ENCODE measurements around the gene CATSPERE. TPM values are rescaled to one million over a fixed set of nuclear protein-coding genes. Genes with fewer than 3 reads are reported as not detected.

CATSPERE gene
- total RNA-seq, 1 experiment from 2014 or later: 0.14 TPM

DNA sequence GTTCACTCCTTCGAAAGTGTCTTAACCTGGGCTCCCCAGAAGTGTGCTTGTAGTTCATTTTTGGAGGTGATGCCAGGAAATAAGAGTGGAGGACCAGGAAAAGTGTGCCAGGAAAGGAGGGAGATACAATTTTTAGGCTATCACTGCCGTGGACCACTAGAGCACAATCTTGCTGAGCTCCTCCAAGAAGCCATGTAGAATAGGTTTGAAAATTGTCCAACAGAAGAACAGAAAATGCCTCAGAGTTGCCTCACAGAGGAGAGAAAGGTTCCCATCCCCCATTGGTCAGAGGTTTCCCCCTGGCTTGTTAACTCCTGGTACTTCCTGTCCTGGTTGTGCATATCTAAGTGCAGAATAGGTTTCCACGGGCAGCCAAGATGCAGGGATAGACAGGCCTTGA lies 41.6 kb downstream of the CATSPERE start:
- Histone ChIP-seq H3K9me3 (peaks cover 8% of the 10 kb centered on the region; the same call in 1 of the 2 replicates), H3K36me3 (ENCODE audit: control insufficient read depth, insufficient read depth, low read length) (no peaks in the 10 kb centered on the region), H3K4me1 (no peaks in the 10 kb centered on the region), H3K4me3 (ENCODE audit: low read depth, low read length) (no peak overlapping the region), H3K27me3 (replicated peaks; ENCODE audit: control insufficient read depth, insufficient read depth, low read length) (no peaks in the 10 kb centered on the region)
- no peak overlapping the region for H3K27ac Mint-ChIP-seq (ENCODE audit: unreplicated experiment)
- H3K27me3 Mint-ChIP-seq (ENCODE audit: insufficient read depth, unreplicated experiment): no peaks in the 10 kb centered on the region
- no peak for TF ChIP-seq CTCF (IDR thresholded peaks at IDR 0.05; ENCODE audit: insufficient read depth in 1 of 2, low read depth in 1 of 2, low read length in 1 of 2, severe bottlenecking in 1 of 2, unreplicated experiment in 1 of 2)
- H3K4me1 Mint-ChIP-seq (ENCODE audit: low read depth, unreplicated experiment): no peaks in the 10 kb centered on the region
- no peaks in the 10 kb centered on the region for H3K36me3 Mint-ChIP-seq (ENCODE audit: insufficient read depth, unreplicated experiment)
- H3K9me3 Mint-ChIP-seq (ENCODE audit: unreplicated experiment): peaks cover 21% of the 10 kb centered on the region
- BruUV-seq (replicated peaks): no TSS peak
- no peak overlapping the region for H3K4me3 Mint-ChIP-seq (ENCODE audit: unreplicated experiment)
- DNase-seq: no peak
- ChIA-PET POLR2A (no interaction called here), CTCF (no interaction called here)
- intact Hi-C loops (cut with micrococcal nuclease; ENCODE audit: unreplicated experiment): no loop called here

DNA sequence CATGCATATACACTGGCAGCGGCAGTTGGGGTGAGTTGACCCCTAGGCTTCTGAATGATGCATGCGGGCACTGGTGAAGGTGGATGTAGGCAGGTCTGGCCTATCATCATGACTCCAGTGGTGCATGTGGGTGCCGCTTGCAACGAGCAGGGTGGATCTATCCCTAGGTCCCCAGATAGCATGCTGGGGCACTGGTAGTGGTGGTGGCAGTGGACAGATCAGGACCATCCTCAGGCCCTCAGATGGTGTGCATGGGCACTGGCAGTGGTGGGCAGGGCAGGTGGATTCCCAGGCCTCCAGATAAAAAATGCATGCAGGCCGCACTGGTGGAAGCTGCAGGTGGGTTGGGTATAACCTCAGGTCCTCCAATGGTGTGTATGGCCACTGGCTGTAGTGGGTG lies 52.4 kb downstream of the CATSPERE start:
- BruUV-seq (replicated peaks): no TSS peak
- intact Hi-C loops (cut with micrococcal nuclease; ENCODE audit: unreplicated experiment): no loop called here

DNA sequence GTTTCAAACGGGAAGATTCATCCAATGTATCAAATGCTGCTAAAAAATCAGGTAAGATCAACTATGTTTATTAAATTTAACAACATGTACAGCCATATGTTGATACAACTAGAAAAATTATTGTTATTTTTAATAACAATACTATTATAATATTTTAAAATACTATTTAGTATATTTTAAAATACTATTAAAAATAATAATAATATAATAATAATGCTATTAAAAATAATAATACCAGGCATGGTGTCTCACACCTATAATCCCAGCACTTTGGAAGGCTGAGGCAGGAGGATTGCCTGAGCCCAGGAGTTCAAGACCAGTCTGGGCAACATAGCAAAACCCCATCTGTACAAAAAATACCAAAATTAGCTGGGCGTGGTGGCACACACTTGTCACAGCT lies 54.6 kb downstream of the CATSPERE start:
- Histone ChIP-seq H3K4me1 (0 out of 2 replicates have a peak, but pooled peaks cover 3% of the 10 kb centered on the region), H3K4me3 (ENCODE audit: low read depth, low read length) (no peak overlapping the region), H3K9me3 (peaks cover 10% of the 10 kb centered on the region; the same call in 1 of the 2 replicates), H3K36me3 (ENCODE audit: control insufficient read depth, insufficient read depth, low read length) (no peaks in the 10 kb centered on the region), H3K27me3 (replicated peaks; ENCODE audit: control insufficient read depth, insufficient read depth, low read length) (no peaks in the 10 kb centered on the region)
- Mint-ChIP-seq H3K27ac (ENCODE audit: unreplicated experiment) (no peak overlapping the region), H3K4me3 (ENCODE audit: unreplicated experiment) (no peak overlapping the region), H3K36me3 (ENCODE audit: insufficient read depth, unreplicated experiment) (no peaks in the 10 kb centered on the region), H3K9me3 (ENCODE audit: unreplicated experiment) (peaks cover 19% of the 10 kb centered on the region), H3K27me3 (ENCODE audit: insufficient read depth, unreplicated experiment) (no peaks in the 10 kb centered on the region), H3K4me1 (ENCODE audit: low read depth, unreplicated experiment) (peaks cover 7% of the 10 kb centered on the region)
- BruUV-seq (replicated peaks): no TSS peak
- no peak for DNase-seq
- CTCF ChIA-PET: no interaction called here
- TF ChIP-seq CTCF (IDR thresholded peaks at IDR 0.05; ENCODE audit: insufficient read depth in 1 of 2, low read depth in 1 of 2, low read length in 1 of 2, severe bottlenecking in 1 of 2, unreplicated experiment in 1 of 2): no peak
- POLR2A ChIA-PET: no interaction called here
- intact Hi-C loops (cut with micrococcal nuclease; ENCODE audit: unreplicated experiment): no loop called here

More for the DNA sequence above, 52.4 kb downstream of the CATSPERE start:
- Histone ChIP-seq H3K27me3 (replicated peaks; ENCODE audit: control insufficient read depth, insufficient read depth, low read length) (no peaks in the 10 kb centered on the region), H3K4me3 (ENCODE audit: low read depth, low read length) (no peak overlapping the region), H3K4me1 (0 out of 2 replicates have a peak, but pooled peaks cover 3% of the 10 kb centered on the region), H3K36me3 (ENCODE audit: control insufficient read depth, insufficient read depth, low read length) (no peaks in the 10 kb centered on the region), H3K9me3 (peaks cover 10% of the 10 kb centered on the region; the same call in 1 of the 2 replicates)
- H3K27me3 Mint-ChIP-seq (ENCODE audit: insufficient read depth, unreplicated experiment): no peaks in the 10 kb centered on the region
- no peak for DNase-seq
- H3K27ac Mint-ChIP-seq (ENCODE audit: unreplicated experiment): no peak overlapping the region
- no peak for TF ChIP-seq CTCF (IDR thresholded peaks at IDR 0.05; ENCODE audit: insufficient read depth in 1 of 2, low read depth in 1 of 2, low read length in 1 of 2, severe bottlenecking in 1 of 2, unreplicated experiment in 1 of 2)
- peaks cover 7% of the 10 kb centered on the region for H3K4me1 Mint-ChIP-seq (ENCODE audit: low read depth, unreplicated experiment)
- no peaks in the 10 kb centered on the region for H3K36me3 Mint-ChIP-seq (ENCODE audit: insufficient read depth, unreplicated experiment)
- ChIA-PET CTCF (interaction anchor here (0.6 kb wide), 1 partner anchor 38 kb away, joined by 3 read pairs; no protein-coding TSS in a partner anchor), POLR2A (no interaction called here)
- H3K4me3 Mint-ChIP-seq (ENCODE audit: unreplicated experiment): no peak overlapping the region
- peaks cover 19% of the 10 kb centered on the region for H3K9me3 Mint-ChIP-seq (ENCODE audit: unreplicated experiment)
